Lung (tissue), 12 donors: Measurements from ENCODE around the gene PDHX. TPM values are rescaled to one million over a fixed set of nuclear protein-coding genes. Genes with fewer than 3 reads are reported as not detected.

ENCODE experiments used
- ATAC-seq: fragments of 200-7000 bp; cut with Tn5 transposase; one replicate; pipeline ENCODE4 v1.9.1; 2020; ENCODE audit warnings: moderate number of reproducible peaks; ENCODE audit not compliant: insufficient read depth, low FRiP score
- DNase-seq, 3 donors: peaks; one replicate each; pipeline ENCODE4 v3.0.0-alpha.2; 2013 to 2017
- H3K27ac ChIP-seq, 2 donors: one replicate each; pipeline ENCODE4 v1.5.1; 2013; ENCODE audit warnings: mild to moderate bottlenecking in 2 of 2, moderate library complexity in 2 of 2, control low read depth in 1 of 2, inconsistent platforms in 1 of 2, low read depth in 1 of 2, low read length in 1 of 2
- H3K27me3 ChIP-seq, 3 donors: one replicate each; pipeline ENCODE4 v1.5.1; 2013; ENCODE audit warnings: low read length in 2 of 3; ENCODE audit not compliant: control insufficient read depth in 3 of 3, insufficient read depth in 3 of 3
- H3K36me3 ChIP-seq, 4 donors: one replicate each; pipeline ENCODE4 v1.5.1; 2013; ENCODE audit warnings: low read length in 4 of 4, mild to moderate bottlenecking in 1 of 4, moderate library complexity in 1 of 4; ENCODE audit not compliant: control insufficient read depth in 4 of 4, insufficient read depth in 4 of 4
- H3K4me1 ChIP-seq, 5 donors: one replicate each; pipeline ENCODE4 v1.5.1; 2013; ENCODE audit warnings: low read length in 5 of 5, mild to moderate bottlenecking in 2 of 5, moderate library complexity in 1 of 5; ENCODE audit not compliant: control insufficient read depth in 5 of 5, insufficient read depth in 5 of 5
- H3K4me3 ChIP-seq: one replicate; pipeline ENCODE4 v1.5.1; 2013; ENCODE audit warnings: mild to moderate bottlenecking, control low read depth, moderate library complexity
- H3K9ac ChIP-seq, 2 donors: one replicate each; pipeline ENCODE4 v1.5.1; 2013; ENCODE audit warnings: low read length in 2 of 2, control low read depth in 1 of 2; ENCODE audit not compliant: insufficient read depth in 1 of 2
- H3K9me3 ChIP-seq, 4 donors: one replicate each; pipeline ENCODE4 v1.5.1; 2013; ENCODE audit warnings: low read length in 3 of 4, mild to moderate bottlenecking in 1 of 4, moderate library complexity in 1 of 4; ENCODE audit not compliant: control insufficient read depth in 4 of 4, insufficient read depth in 3 of 4
- CTCF ChIP-seq: IDR thresholded peaks from 2 replicates; pipeline ENCODE4 v1.5.1; 2012; ENCODE audit warnings: mild to moderate bottlenecking; ENCODE audit errors: control extremely low read depth, extremely low read depth
- WGBS, 2 donors: extraction: QIAGEN DNeasy Blood & Tissue Kit; methylation state at CpG; one replicate each; pipeline ENCODE4 v1.1.7; 2013; 5-methylcytosine and 5-hydroxymethylcytosine counted together
- polyA plus RNA-seq, 2 donors: library from polyadenylated mRNA; stranded (reverse); fragments of 200-250 nt; gene quantifications; one replicate each; pipeline ENCODE4 v1.2.1, GENCODE V29; 2013
- total RNA-seq, 2 donors: library from RNA; depleted of rRNA in 1 of 2; stranded (reverse); fragments of >200 nt in 1 of 2; gene quantifications; one replicate each; pipeline ENCODE4 v1.2.1, GENCODE V29; 2014 to 2021
- donor health status: control.
- donor health status: control.
- donor health status: Bipolar disorder and iron deficiency.
- donor health status: healthy.
- donor health status: DM: yes; HTN: yes; CAD: no.

The PDHX gene
- total and polyA plus RNA-seq, 4 donors: 18.5 to 37.5 (median 23.8) TPM

DNA sequence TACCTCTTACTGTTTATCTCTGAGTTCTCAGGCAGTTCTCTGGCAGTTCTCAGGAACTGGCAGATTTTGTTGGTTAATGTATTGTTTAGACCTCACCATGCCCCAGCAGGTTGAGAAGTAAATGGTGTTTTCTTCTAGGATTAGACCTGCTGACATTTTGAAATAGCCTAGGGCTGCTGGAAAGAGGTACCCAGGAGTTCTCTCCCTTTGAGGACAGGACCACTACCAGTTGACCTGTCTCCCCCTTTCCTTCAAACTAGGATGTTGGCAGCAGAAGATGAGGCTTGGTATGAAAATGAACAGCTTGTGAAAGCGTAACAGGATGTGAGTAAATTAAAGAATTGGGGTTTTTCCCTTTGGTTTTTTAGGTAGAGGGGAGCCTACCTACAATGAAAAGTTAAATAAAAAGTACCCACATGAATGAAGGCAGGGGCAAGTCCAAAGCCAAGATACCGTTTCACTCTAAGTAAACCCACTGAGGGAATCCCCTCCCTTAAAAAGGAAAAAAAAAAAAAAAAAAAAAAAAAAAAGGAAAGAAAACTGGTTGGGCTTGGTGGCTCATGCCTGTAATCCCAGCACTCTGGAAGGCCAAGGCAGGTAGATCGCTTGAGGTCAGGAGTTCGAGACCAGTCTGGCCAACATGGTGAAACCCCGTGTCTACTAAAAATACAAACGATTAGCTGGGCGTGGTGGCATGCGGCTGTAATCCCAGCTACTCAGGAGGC, 96.2 kb downstream of the PDHX start:
- Histone ChIP-seq H3K36me3 (no peaks in the 10 kb centered on the region), H3K9ac (no peak overlapping the region), H3K4me3 (no peak overlapping the region), H3K9me3 (no peaks in the 10 kb centered on the region), H3K4me1 (peaks cover 0 to 19% (median 3%) of the 10 kb centered on the region in 5 donors), H3K27ac (no peak overlapping the region), H3K27me3 (no peaks in the 10 kb centered on the region)
- 80 to 90% methylated on average over 8 of the region's 8 CpGs for WGBS, 2 donors
- TF ChIP-seq CTCF: no peak
- DNase-seq (no peak), ATAC-seq (no peak)

DNA sequence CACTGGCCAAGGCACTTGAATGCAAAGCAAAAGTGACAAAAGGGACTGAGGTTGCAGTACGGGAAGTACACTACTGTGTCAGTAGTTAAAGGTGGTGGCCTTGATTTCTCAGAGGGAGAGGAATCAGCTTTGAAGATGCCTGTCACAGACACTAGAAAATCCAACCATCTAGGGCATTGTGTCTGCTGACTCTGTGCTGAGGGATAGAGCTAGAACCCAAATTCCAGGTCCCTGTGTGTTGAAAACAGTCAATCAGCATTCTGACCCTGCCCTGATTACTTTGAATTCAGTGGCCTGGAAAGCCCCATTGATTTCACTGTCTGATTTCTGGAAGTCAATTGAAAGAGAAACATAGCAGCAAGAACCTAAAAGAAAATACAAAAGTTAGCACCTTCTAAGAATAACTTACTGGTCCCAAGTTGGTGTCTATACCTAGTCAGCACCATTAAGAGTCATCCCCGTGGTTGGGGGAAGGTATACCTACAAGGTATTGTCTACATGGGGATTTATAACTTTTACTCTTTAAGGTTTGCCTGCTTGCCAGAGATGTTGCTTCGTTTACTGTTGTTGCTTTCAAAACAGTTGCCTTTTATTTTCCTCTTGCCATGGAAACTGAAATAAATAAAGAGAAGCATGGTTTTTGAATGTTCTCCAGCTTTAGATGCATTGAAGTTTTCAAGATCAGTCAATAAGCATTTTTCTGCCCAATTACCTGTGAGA, 97.3 kb downstream of the PDHX start:
- DNase-seq (peak in 2 of 3 donors; percentile 79 to 81), ATAC-seq (no peak)
- WGBS, 2 donors: 70 to 83% methylated on average over 3 of the region's 3 CpGs
- TF ChIP-seq CTCF: no peak
- Histone ChIP-seq H3K9ac (peak overlapping the region in 1 of 2 donors; percentile 44), H3K4me1 (peaks cover 0 to 19% (median 4%) of the 10 kb centered on the region in 5 donors), H3K36me3 (no peaks in the 10 kb centered on the region), H3K4me3 (no peak overlapping the region), H3K27me3 (no peaks in the 10 kb centered on the region), H3K9me3 (no peaks in the 10 kb centered on the region), H3K27ac (no peak overlapping the region)

DNA sequence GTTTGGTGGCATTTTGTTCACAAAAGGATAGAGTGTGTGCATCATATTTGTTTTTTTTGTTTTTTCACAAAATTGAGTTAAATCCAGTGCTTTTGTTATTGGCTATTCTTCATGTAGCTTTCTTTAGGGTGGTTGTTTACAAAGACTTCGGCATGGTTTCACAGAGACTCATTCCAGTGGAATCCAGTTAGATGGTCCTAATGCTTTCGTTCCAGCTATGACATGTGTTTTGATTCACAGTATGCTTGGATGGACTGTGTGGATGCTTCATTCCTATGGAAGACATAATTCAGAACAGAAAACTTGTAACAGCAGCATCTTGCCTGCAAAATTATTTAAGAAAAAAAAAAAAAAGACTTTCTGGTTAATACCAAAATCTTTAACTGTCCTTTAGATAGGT, 97.9 kb downstream of the PDHX start:
- peak in 2 of 3 donors; percentile 45 to 78 for DNase-seq
- no peaks in the 10 kb centered on the region for H3K27me3 ChIP-seq
- H3K4me1 ChIP-seq: peaks cover 0 to 19% (median 4%) of the 10 kb centered on the region in 5 donors
- ATAC-seq: no peak
- H3K27ac ChIP-seq: no peak overlapping the region
- no peak for TF ChIP-seq CTCF
- 81 to 88% methylated on average over 2 of the region's 2 CpGs for WGBS, 2 donors
- no peaks in the 10 kb centered on the region for H3K36me3 ChIP-seq
- H3K9me3 ChIP-seq: no peaks in the 10 kb centered on the region
- no peak overlapping the region for H3K4me3 ChIP-seq
- no peak overlapping the region for H3K9ac ChIP-seq
